Measurements from ENCODE around the gene URB2.
"Not testable (repeated sequence)": the region's sequence is repeated elsewhere in the genome, so short reads cannot be mapped to it uniquely, and the experiment has no call there.

Gene URB2

DNA sequence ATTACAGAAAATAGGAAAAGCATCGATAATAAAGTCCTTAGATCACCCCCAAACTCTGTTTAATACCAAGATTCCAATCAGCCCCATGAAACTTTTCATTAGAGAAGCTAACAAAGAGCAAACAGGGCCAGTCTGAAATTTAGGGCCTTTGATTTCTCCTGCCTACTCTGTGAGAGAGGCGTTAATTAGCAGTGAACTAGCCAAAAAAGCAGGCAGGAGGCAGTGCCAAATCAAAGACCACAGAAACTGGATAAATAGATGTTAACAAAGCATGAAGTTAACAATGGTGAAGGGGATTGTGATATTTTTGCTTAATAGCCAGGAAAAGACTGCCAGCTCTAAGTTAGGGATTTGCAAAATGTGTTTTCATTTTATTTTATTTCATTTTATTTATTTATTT is 11.3 kb upstream of the URB2 start:
- no peak for DNase-seq (ENCODE audit: low read depth)

DNA sequence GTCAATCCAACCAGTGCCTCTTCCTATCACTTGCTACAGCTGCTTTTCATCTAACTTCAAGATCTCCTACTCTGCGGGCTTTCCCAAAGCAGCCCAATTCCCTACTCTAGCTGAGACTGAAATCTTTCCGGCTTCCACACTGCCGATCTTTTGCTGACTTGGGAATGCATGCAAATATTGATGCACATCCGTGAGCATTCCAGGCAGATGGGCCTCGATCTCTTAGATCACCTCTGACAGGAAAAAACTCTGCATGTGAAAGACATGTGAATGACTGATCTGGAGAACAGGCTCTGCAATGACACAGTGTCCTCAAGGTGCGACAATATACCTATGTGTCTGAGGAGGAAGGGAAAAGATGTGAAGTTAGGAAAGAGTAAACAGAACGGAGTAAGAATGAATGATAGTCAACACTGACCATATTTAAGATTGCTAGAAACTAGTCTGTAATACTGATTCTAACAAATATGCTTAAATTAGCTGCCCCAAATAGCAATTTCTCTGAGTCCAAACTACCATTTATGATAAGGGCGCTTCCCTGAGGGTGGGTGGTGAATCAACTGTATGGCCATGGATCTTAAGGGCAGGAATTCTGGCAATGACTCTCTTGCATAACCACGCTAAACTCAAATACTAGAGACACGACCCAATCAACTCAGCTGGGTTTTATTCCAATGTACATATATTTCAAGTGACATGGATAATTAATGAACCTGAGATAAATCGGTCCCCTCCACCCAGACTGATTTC is 8.5 kb upstream of the URB2 start:
- DNase-seq (ENCODE audit: low read depth), result no peak

DNA sequence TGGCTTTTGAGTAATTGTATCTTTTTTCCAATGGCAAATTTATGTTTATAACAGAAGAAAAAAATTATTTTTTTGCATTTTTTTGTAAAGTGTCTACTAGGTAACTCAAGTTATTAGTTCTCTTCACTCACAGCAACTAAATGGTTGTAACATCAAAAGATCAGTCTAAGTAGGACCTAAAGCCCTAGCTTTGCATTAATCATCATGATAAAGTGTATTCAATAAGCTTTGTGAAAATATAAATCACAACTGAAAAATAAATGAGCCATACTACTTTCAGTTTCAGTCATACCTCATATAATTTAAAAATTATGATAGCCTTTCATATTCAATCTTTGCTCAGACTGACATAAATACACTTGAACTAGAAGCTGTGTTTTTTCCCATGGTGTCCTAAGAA is 7.0 kb upstream of the URB2 start:
- no peak for DNase-seq (ENCODE audit: low read depth)

DNA sequence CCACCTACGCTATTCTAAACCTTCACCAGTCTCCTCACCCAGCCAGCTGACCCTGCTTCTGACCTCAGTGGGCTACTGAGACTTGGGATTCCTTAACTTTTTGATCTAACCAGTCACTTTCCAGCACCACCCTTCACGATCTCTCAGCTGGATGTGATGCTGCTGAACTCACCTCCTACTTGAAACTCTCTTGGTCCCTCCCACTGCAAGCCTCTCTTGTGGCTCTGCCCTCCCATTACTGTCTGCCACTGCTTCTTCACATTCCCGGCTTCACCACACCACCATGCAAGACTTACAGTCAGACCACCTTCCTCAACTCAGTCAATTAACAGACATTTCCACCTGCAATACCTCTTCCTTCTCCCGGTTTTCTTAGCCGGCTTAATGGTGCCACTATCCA is 6.4 kb upstream of the URB2 start:
- DNase-seq (ENCODE audit: low read depth), result no peak

DNA sequence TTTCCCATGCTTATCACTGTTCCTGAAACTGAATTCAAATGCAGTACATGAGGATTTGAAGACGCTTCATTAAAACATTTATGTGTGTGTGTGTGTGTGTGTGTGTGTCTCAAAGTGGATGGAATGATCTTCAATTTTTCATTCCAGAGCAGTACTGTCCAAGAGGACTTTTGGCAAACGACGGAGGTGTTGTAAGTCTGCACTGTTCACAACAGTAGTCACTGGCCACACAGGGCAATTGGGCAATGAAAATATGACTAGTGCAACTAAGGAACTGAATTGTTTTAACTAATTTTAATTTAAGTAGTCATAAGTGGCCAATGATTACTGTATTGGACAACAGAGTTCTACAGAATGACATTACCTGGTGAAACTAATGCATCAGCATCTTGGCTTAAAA is 5.2 kb upstream of the URB2 start:
- DNase-seq (ENCODE audit: low read depth), result no peak

DNA sequence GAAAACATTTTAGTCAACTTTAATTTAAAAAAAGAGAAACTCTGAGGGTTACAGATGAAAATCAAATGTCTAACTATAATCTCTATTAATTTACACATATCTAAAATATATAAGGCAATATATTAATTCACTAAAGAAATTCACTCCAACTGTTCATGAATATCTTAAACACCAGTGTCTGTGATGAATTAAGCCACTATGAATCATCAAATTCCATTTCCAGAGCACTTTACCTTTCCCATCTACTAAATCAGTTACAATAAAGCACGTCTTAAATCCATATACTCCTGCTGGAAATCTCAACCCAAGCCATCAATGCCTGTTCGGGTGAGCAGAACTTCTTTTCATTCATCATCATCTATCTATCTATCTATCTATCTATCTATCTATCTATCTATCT is 4.4 kb upstream of the URB2 start:
- no peak for DNase-seq (ENCODE audit: low read depth)

DNA sequence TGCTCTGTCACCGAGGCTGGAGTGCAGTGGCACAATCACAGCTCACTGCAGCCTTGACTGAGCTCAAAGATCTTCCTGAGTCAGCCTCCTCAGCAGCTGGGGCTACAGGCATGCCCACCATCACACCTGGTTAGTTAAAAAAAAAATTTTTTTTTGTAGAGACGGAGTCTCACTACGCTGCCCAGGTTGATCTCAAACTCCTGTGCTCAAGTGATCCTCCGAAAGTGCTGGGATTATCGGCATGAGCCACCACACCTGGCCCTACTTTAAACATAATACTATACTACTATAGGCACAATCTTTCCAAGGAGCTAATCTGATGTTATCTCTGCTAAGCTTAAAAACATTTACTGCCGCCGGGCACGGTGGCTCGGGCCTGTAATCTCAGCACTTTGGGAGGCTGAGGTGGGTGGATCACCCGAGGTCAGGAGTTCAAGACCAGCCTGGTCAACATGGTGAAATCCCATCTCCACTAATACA is 3.4 kb upstream of the URB2 start:
- not testable (repeated sequence) for DNase-seq (ENCODE audit: low read depth)

DNA sequence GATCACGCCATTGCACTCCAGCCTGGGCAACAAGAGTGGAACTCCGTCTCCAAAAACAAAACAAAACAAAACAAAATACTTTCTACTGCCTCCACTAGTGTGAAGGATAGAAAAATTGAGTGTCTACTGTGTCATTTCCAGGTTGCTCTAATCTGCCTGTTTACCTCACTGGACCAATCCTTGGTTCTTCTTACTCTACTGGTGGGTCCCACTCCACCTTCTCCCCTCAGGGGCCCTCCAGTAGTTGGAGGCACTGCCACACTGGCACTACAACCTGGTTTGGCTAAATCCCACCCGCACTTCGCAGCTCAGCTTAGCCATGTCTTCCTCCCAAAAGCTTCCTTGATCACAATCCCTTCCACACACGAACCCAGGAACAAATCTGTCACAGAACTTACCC is 2.8 kb upstream of the URB2 start:
- no peak for DNase-seq (ENCODE audit: low read depth)

DNA sequence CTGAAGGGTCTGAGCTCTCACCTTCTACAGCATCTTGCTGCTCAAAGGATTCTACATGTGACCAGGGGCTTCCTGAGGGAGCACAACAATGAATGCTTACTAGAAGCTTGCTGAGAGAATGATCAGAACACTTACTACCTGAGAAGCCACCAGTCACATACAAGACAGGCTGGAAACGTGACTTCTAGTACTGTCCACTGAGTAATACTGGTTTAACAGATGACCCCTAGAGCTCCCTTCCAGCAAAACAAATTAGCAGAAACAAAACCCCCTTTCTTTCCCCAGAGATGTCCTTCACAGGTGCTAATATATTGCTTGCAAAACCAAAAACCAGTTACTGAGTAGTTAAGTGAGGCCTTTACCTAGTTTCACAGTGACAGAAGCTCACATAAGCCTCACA is 2.2 kb upstream of the URB2 start:
- DNase-seq (ENCODE audit: low read depth), result no peak

DNA sequence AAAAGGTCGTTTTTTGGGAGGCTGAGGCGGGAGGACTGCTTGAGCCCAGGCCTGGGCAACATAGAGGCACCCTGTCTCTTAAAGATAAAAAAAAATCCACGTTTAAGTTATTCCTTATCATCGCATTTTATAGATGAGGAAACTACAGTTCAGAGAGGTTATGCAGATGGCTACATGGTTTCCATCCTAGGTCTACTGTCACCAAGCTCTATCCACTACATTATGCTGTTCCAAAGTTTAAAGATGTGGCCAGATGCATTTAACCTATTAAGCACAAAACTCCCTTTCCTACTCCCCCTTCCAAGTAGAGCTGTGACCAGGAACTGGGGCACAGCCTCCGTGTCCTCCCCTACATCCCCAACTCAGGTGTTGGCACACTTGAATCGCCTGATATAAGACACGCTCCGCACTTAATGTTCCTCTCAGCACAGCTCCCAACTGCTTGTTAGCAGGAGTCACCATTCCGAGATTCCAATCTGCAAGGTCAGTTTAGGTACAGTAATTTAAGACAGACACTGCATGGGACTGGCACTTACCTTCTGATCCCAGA is 1.5 kb upstream of the URB2 start:
- DNase-seq (ENCODE audit: low read depth), result no peak

DNA sequence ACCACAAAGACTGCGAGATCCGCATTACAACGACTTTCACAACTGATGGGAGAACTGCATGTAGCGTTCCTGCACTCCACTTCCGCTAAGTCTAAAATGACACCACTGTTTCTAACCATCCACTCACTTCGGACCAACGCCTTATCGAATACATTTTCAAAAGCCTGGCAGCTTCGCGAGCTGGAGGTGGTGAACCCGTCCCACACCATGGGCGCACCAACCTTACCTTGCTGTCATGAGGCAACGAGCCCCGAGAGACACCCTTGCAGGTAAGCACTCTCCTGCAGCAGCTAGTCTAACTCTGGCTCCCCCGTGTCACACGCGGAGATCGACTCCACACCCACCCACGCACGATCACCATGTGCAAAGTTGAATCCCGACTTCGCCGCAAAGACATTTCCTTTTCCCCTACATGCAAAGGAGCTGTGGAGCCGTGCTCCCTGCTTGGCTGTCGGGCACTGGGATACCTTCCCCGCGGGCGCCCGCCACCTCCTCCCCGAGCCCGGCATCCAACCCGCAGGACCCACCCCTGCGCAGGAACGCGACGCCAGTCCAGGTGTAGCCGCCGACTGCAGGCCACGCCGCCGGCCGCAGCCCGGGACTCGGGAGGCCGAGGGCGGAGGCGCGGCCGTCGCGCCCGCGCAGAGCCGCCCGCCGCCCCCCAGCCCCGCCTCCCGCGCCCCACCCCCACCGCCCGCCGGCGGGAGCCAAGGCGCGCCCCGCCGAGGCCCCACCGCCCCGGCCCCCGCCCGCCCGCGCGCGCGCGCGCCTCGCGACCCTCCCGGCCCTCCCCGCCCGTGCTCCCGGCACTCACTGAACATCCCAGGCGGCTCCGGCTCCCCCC is 754 bp upstream of the URB2 start:
- DNase-seq (ENCODE audit: low read depth), result peak; percentile 37

DNA sequence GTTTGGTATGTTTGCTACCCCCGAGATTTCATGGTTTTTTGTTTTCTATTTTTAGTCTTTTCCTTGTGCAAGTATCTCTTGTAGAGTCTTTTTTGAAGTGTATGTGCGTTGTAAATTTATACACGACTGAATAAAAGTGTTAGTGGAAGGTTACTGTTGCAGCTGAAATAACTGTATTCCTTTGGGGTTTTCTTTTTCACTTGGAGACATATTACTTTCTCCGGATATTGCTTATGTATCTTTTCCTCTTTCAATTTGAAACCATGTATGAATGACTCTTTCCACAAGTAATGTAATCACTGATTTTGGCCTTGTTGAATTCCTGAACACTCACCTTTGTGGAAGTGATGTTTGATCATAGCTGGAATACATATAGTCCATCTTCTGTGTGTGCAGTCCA is 956 bp downstream of the URB2 start:
- no peak for DNase-seq (ENCODE audit: low read depth)

DNA sequence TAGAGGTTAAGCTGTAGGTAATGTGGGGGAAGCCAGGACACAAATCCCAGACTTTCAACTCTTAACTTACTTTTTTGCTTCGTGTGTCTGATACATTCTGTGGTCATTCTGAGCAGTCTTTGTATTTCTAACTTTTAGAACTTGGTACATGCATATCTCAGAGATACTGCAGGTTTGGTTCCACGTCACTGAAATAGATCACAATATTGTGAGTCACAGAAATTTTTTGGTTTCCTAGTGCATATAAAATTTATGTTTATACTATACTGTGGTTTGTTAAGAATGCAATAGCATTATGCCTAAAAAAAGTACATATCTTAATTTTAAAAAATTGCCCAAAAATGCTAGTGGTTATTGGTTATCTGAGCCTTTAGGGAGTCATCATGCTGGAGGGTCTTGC is 3.2 kb downstream of the URB2 start:
- DNase-seq (ENCODE audit: low read depth), result no peak

DNA sequence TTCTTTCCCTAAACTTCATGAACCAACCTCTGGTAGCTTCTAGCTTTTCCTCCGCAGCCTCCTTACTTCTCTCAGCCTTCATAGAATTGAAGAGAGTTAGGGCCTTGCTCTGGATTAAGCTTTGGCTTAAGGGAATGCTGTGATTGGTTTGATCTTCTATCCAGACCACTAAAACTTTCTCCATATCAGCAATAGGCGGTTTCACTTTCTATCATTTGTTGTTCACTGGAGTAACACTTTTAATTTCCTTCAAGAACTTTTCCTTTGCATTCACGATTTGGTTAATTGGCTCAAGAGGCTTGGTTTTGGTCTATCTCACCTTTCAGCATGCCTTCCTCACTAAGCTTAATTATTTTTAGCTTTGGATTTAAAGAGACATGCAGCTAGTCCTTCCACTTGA is 5.1 kb downstream of the URB2 start:
- no peak for DNase-seq (ENCODE audit: low read depth)

DNA sequence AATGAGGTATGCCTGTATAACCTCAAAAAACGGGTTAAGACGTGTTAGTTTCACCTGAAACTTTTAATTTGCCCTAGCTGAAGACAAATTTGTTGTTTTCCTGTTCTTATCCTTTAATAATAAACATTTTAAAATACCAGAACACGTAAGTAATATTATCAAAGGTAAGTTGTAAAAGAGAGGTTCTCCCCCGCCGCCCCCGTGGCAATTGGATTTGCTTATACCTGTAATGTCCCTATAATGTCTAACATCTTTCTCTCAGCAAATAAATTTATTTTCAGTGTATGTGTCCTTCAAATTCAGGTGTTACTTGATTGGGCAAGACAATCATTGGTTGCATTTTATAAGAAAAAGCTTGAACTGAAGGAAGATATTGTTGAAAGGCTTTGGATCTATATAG is 5.9 kb downstream of the URB2 start:
- no peak for DNase-seq (ENCODE audit: low read depth)

DNA sequence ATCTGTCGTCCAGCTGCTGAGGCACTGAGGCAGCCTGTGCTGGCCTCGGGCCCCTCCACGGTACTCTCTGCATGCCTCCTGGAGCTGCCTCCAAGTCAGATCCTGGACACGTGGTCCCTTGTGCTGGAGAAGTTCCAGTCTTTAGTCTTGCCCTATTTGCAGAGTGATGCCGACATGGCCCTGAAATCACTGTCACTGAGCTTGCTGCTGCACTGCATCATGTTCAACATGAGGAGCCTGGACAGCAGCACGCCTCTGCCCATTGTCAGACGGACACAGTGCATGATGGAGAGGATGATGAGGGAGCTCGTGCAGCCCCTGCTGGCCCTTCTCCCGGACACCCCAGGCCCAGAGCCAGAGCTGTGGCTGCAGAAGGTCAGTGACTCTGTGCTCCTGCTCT is 10.0 kb downstream of the URB2 start:
- no peak for DNase-seq (ENCODE audit: low read depth)

DNA sequence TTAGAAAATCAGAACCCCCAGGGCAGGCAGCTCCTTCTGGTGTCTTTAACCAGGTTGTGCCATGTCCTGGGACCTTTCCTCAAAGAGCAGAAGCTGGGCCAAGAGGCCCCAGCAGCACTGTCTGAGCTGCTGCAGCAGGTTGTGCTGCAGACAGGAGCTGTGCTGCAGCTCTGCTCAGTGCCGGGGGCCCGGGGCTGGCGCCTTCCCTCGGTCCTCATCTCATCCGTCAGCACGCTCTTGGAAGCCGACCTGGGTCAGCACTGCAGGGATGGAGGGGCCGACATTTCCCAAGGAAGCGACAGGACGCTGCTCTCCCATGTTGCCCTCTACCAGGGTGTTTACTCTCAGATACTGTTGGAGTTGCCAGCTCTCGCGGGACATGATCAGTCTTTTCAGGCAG is 11.7 kb downstream of the URB2 start:
- DNase-seq (ENCODE audit: low read depth), result no peak

DNA sequence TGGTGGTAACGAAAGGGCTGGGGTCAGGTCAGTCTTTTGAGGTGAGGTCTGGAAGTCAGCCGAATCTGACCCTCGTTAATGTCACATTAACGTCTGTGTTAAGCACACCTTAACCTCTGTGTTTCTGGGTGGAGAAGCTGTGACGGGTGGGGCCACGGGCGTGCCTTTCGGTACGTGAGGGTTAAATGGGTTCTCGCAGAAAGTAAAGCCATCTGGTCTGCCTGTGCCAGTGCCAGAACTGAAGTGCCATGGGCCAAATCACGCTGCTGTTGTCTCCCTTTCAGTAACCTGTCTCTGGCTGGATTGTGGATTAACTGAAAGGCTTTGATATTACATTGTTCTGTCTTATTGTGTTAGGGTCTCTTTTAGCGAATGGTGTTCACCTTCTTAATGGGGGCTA is 14.4 kb downstream of the URB2 start:
- DNase-seq (ENCODE audit: low read depth), result no peak

DNA sequence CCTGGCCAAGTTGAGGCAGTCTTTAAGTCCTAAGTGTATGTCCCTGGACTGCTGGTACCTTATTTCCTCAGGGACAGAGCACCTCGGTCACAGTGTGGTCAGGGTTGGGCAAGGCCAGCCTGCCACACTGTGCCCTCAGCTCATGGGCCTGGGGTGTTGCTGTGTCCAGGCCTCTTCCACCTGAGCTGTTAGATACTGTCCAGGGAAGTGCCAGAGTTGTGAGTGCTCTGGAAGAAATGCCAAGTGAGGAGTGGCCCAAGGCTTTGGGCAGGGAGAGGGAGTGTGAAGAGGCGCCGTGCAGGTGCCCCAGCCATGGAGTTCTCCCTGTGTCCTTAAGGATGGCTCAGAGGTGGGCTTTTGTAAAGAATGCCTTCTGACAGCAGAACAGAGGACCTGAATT is 15.3 kb downstream of the URB2 start:
- DNase-seq (ENCODE audit: low read depth), result no peak

DNA sequence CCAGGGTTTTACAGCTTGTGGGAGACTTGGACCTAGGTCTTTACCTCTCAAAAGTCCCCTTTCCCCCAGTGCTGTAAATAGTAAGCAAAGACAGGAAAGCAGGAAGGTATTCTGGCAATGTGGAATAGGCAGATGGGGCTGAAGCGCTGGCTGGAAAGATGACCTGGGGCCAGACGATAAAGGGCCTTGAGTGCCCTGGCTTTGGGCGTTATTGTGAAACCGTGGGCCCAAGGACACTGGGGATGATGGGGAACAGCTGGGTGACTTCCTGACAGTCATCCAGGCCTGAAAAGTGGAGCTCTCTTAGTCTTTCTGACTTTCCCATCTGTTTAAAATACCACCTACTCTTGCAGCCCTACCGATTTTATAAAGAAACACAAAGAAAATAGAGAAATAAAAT is 16.3 kb downstream of the URB2 start:
- no peak for DNase-seq (ENCODE audit: low read depth)

DNA sequence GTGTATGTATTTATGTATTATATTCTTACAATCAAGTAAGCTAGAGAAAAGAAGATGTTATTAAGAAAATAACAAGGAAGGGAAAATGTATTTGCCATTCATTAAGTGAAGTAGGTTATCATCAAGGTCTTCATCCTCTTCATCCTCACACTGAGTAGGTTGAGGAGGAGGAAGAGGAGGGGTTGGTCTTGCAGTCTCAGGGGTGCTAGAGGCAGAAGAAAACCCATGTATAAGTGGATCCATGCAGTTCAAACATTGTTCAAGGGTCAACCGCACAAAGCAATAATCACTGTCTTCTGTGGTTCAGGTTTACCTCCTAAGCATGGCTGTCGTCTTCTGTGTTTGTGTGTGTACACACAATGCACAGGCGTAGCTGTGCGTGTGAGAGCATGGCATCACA is 16.9 kb downstream of the URB2 start:
- DNase-seq (ENCODE audit: low read depth), result no peak

DNA sequence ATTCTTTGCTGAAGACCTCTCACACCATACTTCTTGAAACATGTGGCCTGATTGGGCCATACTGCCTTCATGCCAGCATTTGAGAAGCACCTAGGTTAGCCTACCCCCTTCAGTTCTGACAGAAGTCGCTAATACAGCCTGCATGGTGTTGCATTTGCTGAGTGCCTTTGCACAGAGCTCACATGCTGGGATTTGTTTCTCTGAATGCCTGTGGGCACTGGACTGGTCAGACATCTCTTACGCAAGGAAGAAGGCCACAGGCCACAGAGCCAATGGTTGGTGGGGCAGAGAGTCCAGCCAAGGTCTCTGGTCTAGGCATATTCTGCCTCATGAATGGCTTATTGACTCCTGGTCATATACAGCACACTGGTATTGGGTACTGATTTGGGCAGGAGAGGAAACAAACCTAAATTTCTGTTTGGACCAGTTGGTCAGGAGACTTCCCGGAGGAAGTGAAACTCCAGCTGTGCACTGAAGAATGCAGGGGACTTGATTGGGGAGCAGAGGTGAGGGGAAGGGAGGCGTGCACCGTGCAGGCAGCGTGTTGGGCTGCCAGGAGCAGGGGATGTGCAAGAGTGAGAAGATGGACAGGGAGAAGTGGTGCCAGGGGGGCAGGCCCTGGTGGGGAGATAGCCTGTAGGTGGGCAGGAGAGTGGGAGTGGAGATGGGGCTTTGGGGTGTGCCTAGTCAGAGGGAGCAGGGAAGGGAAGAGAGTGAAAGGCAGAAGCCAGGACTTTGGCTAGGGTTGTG is 18.1 kb downstream of the URB2 start:
- no peak for DNase-seq (ENCODE audit: low read depth)
